Measurements from ENCODE around the gene CST7.
"Not testable (repeated sequence)": the region's sequence is repeated elsewhere in the genome, so short reads cannot be mapped to it uniquely, and the experiment has no call there.

The CST7 gene

GRCh38 chr20:24948939-24949679 is at the start of gene CST7:
Gene CST7, plus strand, starts transcription at chr20:24949269. Its CDS starts 237 bp downstream, at chr20:24949506.
- peak; percentile 88 for DNase-seq

- no peak for DNase-seq
These were observed 42.3 kb upstream of the CST7 start for GRCh38 chr20:24906806-24907205.

- no peak for DNase-seq
These were observed 40.4 kb upstream of the CST7 start for GRCh38 chr20:24908642-24909041.

GRCh38 chr20:24909086-24909780 is 39.8 kb upstream of the CST7 start:
- no peak for DNase-seq

GRCh38 chr20:24909861-24910260 is 39.2 kb upstream of the CST7 start:
- no peak for DNase-seq

GRCh38 chr20:24910461-24910860 is 38.6 kb upstream of the CST7 start:
- DNase-seq = no peak

GRCh38 chr20:24911461-24911860 is 37.6 kb upstream of the CST7 start:
- DNase-seq = no peak

GRCh38 chr20:24912397-24913075 is 36.5 kb upstream of the CST7 start:
- no peak for DNase-seq

- DNase-seq = no peak
These were observed 35.9 kb upstream of the CST7 start for GRCh38 chr20:24913076-24913628.

GRCh38 chr20:24914388-24915241 is 34.5 kb upstream of the CST7 start:
- DNase-seq = no peak

- DNase-seq = no peak
These were observed 33.6 kb upstream of the CST7 start for GRCh38 chr20:24915440-24915839.

- no peak for DNase-seq
These were observed 33.2 kb upstream of the CST7 start for GRCh38 chr20:24915892-24916291.

GRCh38 chr20:24916412-24916811 is 32.7 kb upstream of the CST7 start:
- DNase-seq = no peak

GRCh38 chr20:24917056-24917455 is 32.0 kb upstream of the CST7 start:
- DNase-seq = no peak

- DNase-seq = peak; percentile 49
These were observed 31.1 kb upstream of the CST7 start for GRCh38 chr20:24917797-24918578.

GRCh38 chr20:24918579-24919566 is 30.2 kb upstream of the CST7 start:
- DNase-seq = no peak

GRCh38 chr20:24919665-24920064 is 29.4 kb upstream of the CST7 start:
- not testable (repeated sequence) for DNase-seq

- not testable (repeated sequence) for DNase-seq
These were observed 28.4 kb upstream of the CST7 start for GRCh38 chr20:24920706-24921105.

- DNase-seq = not testable (repeated sequence)
These were observed 19.8 kb upstream of the CST7 start for GRCh38 chr20:24929259-24929658.

All from activated CD8-positive, alpha-beta memory T cell treated with anti-CD3 and anti-CD28 coated beads, Interleukin-2, amount 50 U/mL, for 4 hours (primary cell).